ENCODE data around the gene NUDT16L1.

NUDT16L1 gene

GRCh38 chr16:4696172-4696904 lies 3.0 kb downstream of the NUDT16L1 start:
- DNase-seq, result no peak

- DNase-seq, result no peak
Observed at GRCh38 chr16:4696905-4697847, 3.8 kb downstream of the NUDT16L1 start.

GRCh38 chr16:4697848-4698291 lies 4.5 kb downstream of the NUDT16L1 start:
- no peak for DNase-seq

DNA sequence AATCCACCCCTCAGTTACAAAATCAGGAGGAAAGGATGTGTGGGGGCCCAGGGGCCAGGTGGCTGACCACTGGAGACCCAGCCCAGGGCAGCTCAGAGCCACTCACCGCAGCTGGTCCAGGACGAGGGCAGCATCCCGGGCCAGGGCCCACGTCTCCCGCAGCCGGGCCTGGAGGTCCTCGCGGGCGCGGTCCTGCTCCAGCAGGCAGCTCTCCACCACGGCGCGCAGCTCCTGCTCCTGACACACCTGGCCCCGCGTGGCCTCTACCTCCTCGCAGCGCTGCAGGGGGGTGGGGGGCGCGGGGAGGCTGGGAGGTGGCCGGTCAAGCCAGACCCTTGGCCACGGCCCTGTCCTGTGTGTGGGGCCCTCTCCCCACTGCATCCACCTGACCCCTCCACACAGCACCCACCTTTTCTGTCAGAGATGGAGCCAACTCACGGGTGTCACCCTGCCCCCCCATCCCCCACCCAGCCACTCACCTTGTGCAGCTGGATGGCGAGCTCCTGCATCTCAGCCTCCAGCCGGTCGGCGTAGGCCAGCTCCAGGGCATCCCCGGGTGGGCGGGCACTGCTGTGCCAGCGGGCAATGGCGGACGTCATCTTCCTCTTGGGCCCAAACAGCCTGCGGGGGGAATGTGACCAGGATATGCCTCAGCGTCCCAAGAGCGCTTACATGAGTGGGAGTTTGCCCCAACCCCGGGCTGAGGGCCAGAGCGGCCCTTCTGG lies 5.1 kb downstream of the NUDT16L1 start:
- no peak for DNase-seq

DNA sequence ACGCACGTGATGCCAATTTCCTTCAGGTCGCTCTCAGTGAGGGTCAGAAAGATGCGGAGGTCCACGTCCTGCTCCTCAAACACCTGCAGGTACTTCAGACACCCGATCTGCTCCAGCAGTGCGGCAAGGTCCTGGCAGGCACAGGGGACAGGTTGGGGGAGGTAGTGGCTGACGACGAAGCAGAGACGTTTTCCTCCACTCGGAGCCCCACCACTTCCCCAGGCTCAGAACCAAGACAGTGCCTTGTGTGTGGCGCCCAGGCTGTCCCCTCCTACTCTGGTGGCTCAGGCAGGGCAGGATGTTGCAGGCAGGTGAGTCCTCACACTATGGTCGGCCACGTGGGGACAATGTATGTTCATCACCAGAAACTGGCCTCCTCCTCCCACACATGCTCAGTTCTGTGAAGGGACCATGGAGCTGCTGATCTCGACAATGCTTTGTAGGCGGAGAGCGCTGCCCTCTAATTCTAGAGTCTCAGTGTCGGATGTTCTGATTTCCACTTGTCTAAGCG lies 5.7 kb downstream of the NUDT16L1 start:
- DNase-seq, result no peak

GRCh38 chr16:4700380-4700996 lies 7.1 kb downstream of the NUDT16L1 start:
- DNase-seq, result no peak

DNA sequence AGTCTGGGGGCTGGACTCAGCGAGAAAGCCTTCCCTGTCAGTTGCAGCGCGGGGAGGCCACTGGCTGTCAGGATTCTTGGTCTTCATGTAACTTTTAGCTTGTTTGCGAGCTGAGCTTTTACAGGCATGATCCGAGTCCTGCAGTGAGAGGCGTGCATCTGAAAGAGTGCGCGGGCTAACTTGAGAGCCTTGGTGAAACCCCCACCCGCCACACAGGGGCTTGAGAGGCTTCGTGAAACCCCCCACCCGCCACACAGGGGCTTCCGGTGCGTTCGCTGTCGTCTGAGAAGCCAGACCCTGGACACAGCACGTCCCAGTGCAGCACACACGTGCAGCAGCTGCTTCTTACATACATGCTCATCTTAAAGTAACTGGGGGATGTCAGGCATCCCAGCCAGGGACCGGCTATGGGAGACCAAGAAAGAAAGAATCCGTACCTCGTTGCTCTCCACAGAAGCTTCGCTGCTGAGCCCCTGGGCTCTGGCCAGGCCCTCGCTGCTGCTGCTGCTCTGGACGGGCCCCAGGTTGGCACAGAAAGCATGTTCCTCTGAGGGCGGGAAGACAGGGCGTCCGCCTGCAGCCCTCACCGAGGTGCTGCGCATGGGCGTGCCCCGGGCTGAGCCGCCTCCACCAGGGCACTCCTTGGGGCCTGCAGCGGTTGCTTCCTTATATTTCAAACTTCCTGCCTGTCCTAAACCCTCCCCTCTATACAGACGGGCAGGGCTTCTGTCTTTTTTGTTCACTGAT lies 7.8 kb downstream of the NUDT16L1 start:
- no peak for DNase-seq

DNA sequence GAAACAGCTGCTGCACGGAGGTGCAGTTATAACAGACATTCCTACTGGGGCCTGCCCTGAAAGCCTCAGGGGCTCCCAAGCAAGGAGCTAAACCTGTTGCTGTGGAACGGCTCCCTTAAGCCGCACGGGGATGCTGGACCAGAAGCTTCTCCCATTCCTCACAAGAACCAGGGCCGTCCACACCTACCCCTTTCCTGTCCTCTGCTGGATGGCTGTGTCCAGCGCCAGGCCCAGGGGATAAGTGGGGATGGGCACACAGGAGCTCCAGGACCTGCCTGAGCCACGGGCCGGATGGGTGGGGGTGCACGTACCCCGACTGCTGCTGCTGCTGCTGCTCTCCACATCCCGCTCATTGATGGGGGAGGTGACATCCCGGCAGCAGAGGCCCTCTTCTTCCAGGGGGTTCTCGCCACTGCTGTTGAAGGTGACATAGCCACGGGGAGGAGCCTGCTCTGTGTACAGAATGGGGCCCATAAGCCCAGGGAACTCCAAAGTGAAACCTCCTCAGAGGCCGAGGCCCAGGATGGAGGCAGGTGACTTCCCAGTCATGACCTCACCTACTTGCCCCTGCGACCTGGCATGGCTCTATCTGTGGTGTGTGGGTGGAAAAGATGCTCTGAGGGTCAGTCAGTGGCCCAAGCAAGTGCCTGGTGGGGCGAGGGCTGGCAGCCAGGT lies 8.6 kb downstream of the NUDT16L1 start:
- DNase-seq, result no peak

DNA sequence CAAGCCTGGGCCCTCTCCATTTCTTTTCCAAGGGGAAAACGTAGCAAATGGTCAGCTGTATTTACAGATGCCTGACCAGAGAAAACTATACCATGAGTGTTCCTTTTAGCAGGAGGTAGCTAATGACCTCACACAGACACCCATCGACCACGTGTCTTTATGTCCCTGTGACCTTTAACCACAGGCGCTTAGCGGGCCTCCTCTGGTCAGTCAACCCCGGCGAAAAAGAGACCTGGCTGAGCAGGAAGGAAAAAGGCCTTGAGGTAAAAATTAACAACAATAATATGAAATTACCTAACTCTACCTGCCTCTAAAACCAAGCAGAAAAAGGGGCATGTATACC lies 9.1 kb downstream of the NUDT16L1 start:
- no peak for DNase-seq

GRCh38 chr16:4703906-4704305 lies 10.5 kb downstream of the NUDT16L1 start:
- no peak for DNase-seq

DNA sequence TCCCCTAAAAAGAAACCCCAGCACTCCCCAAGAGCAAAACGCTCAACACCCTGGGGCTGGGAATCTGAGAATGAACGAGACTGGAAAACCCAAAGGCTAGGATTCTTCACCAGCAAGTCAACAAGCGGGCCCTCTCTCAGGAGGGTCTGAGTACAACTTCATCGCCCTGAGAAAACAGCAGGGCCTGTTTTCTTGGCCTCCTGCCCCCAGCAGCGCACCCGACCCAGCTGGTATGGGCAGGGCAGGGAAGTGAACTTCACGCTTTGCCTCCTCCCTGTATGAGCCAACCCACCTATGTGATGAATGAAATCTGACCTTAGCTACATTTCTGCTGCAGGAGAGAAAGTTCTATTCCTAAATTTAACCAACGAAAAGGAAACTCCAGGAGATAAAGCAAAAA lies 11.1 kb downstream of the NUDT16L1 start:
- DNase-seq, result no peak

DNA sequence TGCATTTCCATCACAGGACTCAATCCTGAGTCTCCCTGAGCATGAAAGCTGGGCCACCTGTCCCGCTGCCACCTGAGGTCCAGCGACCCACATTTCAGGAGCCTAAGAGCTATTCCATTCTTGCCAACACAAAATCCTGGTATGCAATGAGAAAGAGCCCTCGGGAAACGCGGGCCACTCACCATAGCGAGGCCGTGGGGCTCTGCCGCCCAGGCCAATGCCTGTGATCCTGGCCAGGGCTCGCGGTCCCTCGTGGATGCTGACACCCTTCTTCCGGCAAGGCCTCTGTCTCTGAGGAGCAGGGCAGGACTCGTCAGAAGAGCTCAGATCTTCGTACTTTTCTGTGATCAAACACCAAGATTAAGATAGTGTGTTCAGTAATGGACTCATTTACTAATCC lies 11.6 kb downstream of the NUDT16L1 start:
- DNase-seq, result no peak

GRCh38 chr16:4706871-4707270 lies 13.5 kb downstream of the NUDT16L1 start:
- no peak for DNase-seq

DNA sequence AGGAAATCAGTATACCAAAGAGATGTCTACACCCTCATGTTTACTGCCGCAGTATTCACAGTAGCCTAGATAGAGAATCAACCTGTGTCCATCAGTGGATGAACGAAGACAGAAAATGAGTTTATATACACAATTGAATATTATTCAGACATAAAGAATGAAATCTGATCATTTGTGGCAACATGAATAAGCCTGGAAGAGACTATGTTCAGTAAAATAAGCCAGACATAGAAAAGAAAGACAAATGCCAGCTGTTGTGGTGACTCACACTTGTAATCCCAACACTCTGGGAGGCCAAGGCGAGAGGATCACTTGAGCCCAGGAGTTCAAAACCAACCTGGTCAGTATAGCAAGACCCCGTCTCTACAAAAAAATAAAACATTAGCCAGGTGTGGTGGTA lies 16.1 kb downstream of the NUDT16L1 start:
- DNase-seq, result no peak

DNA sequence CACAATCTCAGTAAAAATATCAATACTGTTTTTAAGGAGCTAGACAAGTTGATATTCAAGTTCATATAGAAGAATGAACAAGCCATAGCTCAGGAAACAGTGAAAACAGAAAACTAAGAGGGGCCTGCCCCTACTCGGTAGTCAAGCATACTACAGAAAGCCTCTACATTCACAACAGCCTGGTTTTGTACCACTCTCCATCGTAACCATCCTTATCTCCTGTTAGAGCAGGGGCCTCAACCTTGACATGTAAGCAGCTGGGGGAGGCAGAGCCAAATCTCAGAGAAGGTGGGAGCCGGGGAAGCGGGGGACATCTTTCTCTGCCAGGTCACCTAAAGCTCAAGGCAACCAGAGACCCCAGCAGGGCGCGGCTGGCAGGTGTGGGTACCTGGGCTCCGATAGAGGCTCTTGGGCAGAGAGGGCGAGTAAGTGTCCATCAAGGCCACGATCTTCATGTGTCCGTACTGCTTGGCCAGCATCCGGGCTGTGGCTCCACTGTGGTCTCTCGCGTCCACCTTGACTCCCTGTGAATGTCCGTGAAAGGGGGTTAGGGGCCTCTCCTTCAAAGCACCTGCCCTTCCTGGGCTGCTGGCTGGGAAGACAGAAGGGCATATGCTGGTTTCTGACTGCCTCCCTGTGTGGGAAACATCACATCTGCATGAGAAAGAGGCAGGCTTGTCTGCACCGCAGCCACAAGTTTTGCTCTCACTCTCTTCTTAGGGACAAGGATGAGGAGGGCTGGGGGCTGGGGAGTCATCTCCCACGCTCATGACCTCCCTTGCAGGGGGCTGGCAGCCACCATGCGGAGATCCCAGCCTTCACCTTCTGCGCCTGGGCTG lies 20.5 kb downstream of the NUDT16L1 start:
- no peak for DNase-seq

DNA sequence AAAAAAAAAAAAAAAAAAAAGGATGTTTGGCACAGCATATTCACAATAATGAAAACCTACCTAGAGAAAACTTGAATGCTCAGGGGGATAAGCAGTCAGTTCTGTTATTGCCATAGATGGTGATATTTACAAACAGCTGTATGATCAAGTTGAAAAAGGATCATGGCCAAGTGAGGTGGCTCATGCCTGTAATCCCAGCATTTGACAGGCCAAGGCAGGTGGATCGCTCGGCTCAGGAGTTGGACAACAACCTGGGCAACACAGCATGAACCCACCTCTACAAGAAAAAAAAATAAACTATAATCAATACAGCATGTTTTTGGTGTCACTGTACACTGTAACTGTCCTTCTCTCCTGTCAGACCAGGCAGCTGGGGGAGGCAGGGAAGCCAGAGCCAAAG lies 21.6 kb downstream of the NUDT16L1 start:
- DNase-seq, result no peak

- no peak for DNase-seq
Observed at GRCh38 chr16:4718466-4718865, 25.1 kb downstream of the NUDT16L1 start.

DNA sequence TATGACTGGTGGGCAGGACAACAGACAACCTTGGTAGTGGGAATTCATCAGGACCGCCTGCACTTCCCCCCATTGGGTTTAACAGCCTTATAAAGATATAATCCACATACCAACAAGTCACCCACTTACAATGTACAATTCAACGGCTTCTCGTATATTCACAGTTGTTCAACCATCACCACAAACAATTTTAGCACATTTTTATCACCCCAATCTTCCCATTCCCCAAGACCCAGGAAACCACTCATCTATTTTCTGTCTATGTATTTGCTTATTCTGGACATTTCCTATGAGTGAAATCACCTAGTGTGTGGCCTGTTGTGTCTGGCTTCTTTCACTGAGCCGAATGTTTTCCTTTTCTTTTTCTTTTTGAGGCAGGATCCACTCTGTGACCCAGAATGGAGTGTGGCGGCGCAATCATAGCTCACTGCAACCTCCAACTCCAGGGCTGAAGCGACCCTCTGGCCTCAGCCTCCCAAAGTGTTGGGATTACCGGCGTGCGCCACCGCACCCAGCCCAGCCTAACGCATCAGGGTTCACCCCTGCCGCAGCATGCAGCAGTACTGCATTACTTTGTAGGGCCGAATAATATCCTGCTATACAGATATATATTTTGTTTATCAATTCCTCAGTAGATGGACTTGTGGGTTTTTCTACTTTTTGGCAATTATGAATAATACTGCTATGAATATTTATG lies 29.9 kb downstream of the NUDT16L1 start:
- DNase-seq, result no peak

- no peak for DNase-seq
Observed at GRCh38 chr16:4724661-4725270, 31.4 kb downstream of the NUDT16L1 start.

Data from effector CD4-positive, alpha-beta T cell (primary cell).